Measurements from ENCODE around the gene BANF2. TPM values are rescaled to one million over a fixed set of nuclear protein-coding genes. Genes with fewer than 3 reads are reported as not detected.

The BANF2 gene
- polyA plus RNA-seq, 1 donor from 2014 or later, result not detected

- Histone ChIP-seq H3K36me3 (ENCODE audit: insufficient read depth, low read length) (no peaks in the 10 kb centered on the region), H3F3A (ENCODE audit: insufficient read depth, low read length, poor library complexity, severe bottlenecking) (no peaks in the 10 kb centered on the region), H3K9ac (ENCODE audit: low read length) (no peak overlapping the region), H3K27ac (ENCODE audit: low read length) (no peak overlapping the region), H2AFZ (ENCODE audit: low read depth, low read length) (no peak overlapping the region), H3K4me3 (ENCODE audit: low read length) (no peak overlapping the region), H3K4me2 (ENCODE audit: low read length) (no peak overlapping the region), H3K9me3 (ENCODE audit: low read length) (no peaks in the 10 kb centered on the region), H3K79me2 (replicated peaks; ENCODE audit: insufficient read depth, low read length) (no peaks in the 10 kb centered on the region), H4K20me1 (ENCODE audit: insufficient read depth) (no peaks in the 10 kb centered on the region), H3K27me3 (ENCODE audit: insufficient read depth, low read depth, low read length) (no peaks in the 10 kb centered on the region), H3K9me2 (ENCODE audit: insufficient read depth, low read length) (no peaks in the 10 kb centered on the region)
- TF ChIP-seq EP300 (conservative IDR thresholded peaks at IDR 0.05; ENCODE audit: poor library complexity, severe bottlenecking) (no peak), MXI1 (conservative IDR thresholded peaks at IDR 0.05; ENCODE audit: poor library complexity, severe bottlenecking) (no peak), EZH2 (IDR thresholded peaks at IDR 0.05; ENCODE audit: borderline replicate concordance, insufficient read depth, low read length, poor library complexity, severe bottlenecking) (no peak), CTCF (IDR thresholded peaks at IDR 0.05; ENCODE audit: poor library complexity, severe bottlenecking) (no peak), POLR2AphosphoS5 (IDR thresholded peaks at IDR 0.05) (no peak), RAD21 (conservative IDR thresholded peaks at IDR 0.05) (no peak), REST (IDR thresholded peaks at IDR 0.05; ENCODE audit: borderline replicate concordance) (no peak), SMC3 (conservative IDR thresholded peaks at IDR 0.05; ENCODE audit: poor library complexity) (no peak), TAF1 (IDR thresholded peaks at IDR 0.05; ENCODE audit: low read depth) (no peak)
These were observed 65.8 kb downstream of the BANF2 start for GRCh38 chr20:17765584-17765983.

- H3K36me3 ChIP-seq (ENCODE audit: insufficient read depth, low read length), result no peaks in the 10 kb centered on the region
- no peak overlapping the region for H2AFZ ChIP-seq (ENCODE audit: low read depth, low read length)
- no peak overlapping the region for H3K9ac ChIP-seq (ENCODE audit: low read length)
- no peaks in the 10 kb centered on the region for H3K9me2 ChIP-seq (ENCODE audit: insufficient read depth, low read length)
- H3K4me3 ChIP-seq (ENCODE audit: low read length), result no peak overlapping the region
- no peak for TF ChIP-seq EZH2 (IDR thresholded peaks at IDR 0.05; ENCODE audit: borderline replicate concordance, insufficient read depth, low read length, poor library complexity, severe bottlenecking)
- TF ChIP-seq POLR2AphosphoS5 (IDR thresholded peaks at IDR 0.05), result no peak
- no peak for TF ChIP-seq EP300 (conservative IDR thresholded peaks at IDR 0.05; ENCODE audit: poor library complexity, severe bottlenecking)
- no peak for TF ChIP-seq SMC3 (conservative IDR thresholded peaks at IDR 0.05; ENCODE audit: poor library complexity)
- no peak for TF ChIP-seq CTCF (IDR thresholded peaks at IDR 0.05; ENCODE audit: poor library complexity, severe bottlenecking)
- TF ChIP-seq REST (IDR thresholded peaks at IDR 0.05; ENCODE audit: borderline replicate concordance), result no peak
- no peak for TF ChIP-seq RAD21 (conservative IDR thresholded peaks at IDR 0.05)
- TF ChIP-seq MXI1 (conservative IDR thresholded peaks at IDR 0.05; ENCODE audit: poor library complexity, severe bottlenecking), result no peak
- TF ChIP-seq TAF1 (IDR thresholded peaks at IDR 0.05; ENCODE audit: low read depth), result no peak
- H3K4me2 ChIP-seq (ENCODE audit: low read length), result no peak overlapping the region
- no peaks in the 10 kb centered on the region for H3F3A ChIP-seq (ENCODE audit: insufficient read depth, low read length, poor library complexity, severe bottlenecking)
- H3K79me2 ChIP-seq (replicated peaks; ENCODE audit: insufficient read depth, low read length), result no peaks in the 10 kb centered on the region
- H4K20me1 ChIP-seq (ENCODE audit: insufficient read depth), result no peaks in the 10 kb centered on the region
- no peak overlapping the region for H3K27ac ChIP-seq (ENCODE audit: low read length)
- no peaks in the 10 kb centered on the region for H3K9me3 ChIP-seq (ENCODE audit: low read length)
- H3K27me3 ChIP-seq (ENCODE audit: insufficient read depth, low read depth, low read length), result no peaks in the 10 kb centered on the region
These were observed 66.5 kb downstream of the BANF2 start for GRCh38 chr20:17766226-17766625.

Measured in neural cell (in vitro differentiated cells).